Activated T-helper 17 cell treated with anti-CD3 and anti-CD28 coated beads, Interleukin-2, amount 50 U/mL, for 72 hours (primary cell): ENCODE results near the gene NXF1. TPM values are rescaled to one million over a fixed set of nuclear protein-coding genes. Genes with fewer than 3 reads are reported as not detected.
A peak's percentile ranks its signal among the peaks of the same experiment; 100 is the strongest.

Source experiments
- ATAC-seq: fragments of 150-1000 bp; cut with Tn5 transposase; replicated peaks from 2 replicates; pipeline ENCODE4 v1.10.0; 2021; ENCODE audit warnings: mild to moderate bottlenecking, moderate library complexity
- H3K27ac Mint-ChIP-seq: one replicate; pipeline ENCODE4 v1.8.0; 2022; ENCODE audit warnings: mixed read lengths
- H3K27me3 Mint-ChIP-seq: one replicate; pipeline ENCODE4 v1.8.0; 2022; ENCODE audit warnings: mixed read lengths
- H3K36me3 Mint-ChIP-seq: one replicate; pipeline ENCODE4 v1.8.0; 2022; ENCODE audit warnings: low read depth, mild to moderate bottlenecking, mixed read lengths
- H3K4me1 Mint-ChIP-seq: one replicate; pipeline ENCODE4 v1.8.0; 2022; ENCODE audit warnings: mixed read lengths
- H3K4me3 Mint-ChIP-seq: one replicate; pipeline ENCODE4 v1.8.0; 2022; ENCODE audit warnings: mild to moderate bottlenecking, mixed read lengths
- H3K9me3 Mint-ChIP-seq: one replicate; pipeline ENCODE4 v1.8.0; 2022; ENCODE audit warnings: mixed read lengths
- total RNA-seq, 2 donors: library from RNA; stranded (reverse); gene quantifications; one replicate each; pipeline ENCODE4 v1.2.3, GENCODE V29; 2022

The NXF1 gene
- total RNA-seq, 2 donors from 2014 or later: 85.8 to 115 TPM

GRCh38 chr11:62810748-62811147, 5.5 kb upstream of the NXF1 start:
- H3K27ac Mint-ChIP-seq: peak overlapping the region; percentile 18
- no peaks in the 10 kb centered on the region for H3K27me3 Mint-ChIP-seq
- peaks cover 7% of the 10 kb centered on the region for H3K36me3 Mint-ChIP-seq
- H3K4me3 Mint-ChIP-seq: no peak overlapping the region
- ATAC-seq: no peak
- no peaks in the 10 kb centered on the region for H3K9me3 Mint-ChIP-seq
- peaks cover 7% of the 10 kb centered on the region for H3K4me1 Mint-ChIP-seq

- peaks cover 19% of the 10 kb centered on the region for H3K4me1 Mint-ChIP-seq
- ATAC-seq: no peak
- H3K27me3 Mint-ChIP-seq: no peaks in the 10 kb centered on the region
- H3K36me3 Mint-ChIP-seq: peaks cover 40% of the 10 kb centered on the region
- H3K4me3 Mint-ChIP-seq: peak overlapping the region; percentile 99
- peak overlapping the region; percentile 97 for H3K27ac Mint-ChIP-seq
- H3K9me3 Mint-ChIP-seq: no peaks in the 10 kb centered on the region
These were observed 1.4 kb upstream of the NXF1 start for GRCh38 chr11:62806611-62807121.

GRCh38 chr11:62805961-62806441, 761 bp upstream of the NXF1 start:
- peak overlapping the region; percentile 99 for H3K4me3 Mint-ChIP-seq
- ATAC-seq: peak; percentile 18
- peaks cover 46% of the 10 kb centered on the region for H3K36me3 Mint-ChIP-seq
- H3K27ac Mint-ChIP-seq: peak overlapping the region; percentile 97
- no peaks in the 10 kb centered on the region for H3K27me3 Mint-ChIP-seq
- H3K9me3 Mint-ChIP-seq: no peaks in the 10 kb centered on the region
- H3K4me1 Mint-ChIP-seq: peaks cover 19% of the 10 kb centered on the region

- Mint-ChIP-seq H3K9me3 (no peaks in the 10 kb centered on the region), H3K4me1 (peaks cover 19% of the 10 kb centered on the region), H3K4me3 (peak overlapping the region; percentile 99), H3K27me3 (no peaks in the 10 kb centered on the region), H3K36me3 (peaks cover 60% of the 10 kb centered on the region), H3K27ac (peak overlapping the region; percentile 97)
- ATAC-seq: peak; percentile 75
These were observed 747 bp downstream of the NXF1 start for GRCh38 chr11:62804310-62805075.

GRCh38 chr11:62801071-62801470, 4.2 kb downstream of the NXF1 start:
- ATAC-seq: no peak
- no peak overlapping the region for H3K4me3 Mint-ChIP-seq
- no peaks in the 10 kb centered on the region for H3K27me3 Mint-ChIP-seq
- peaks cover 94% of the 10 kb centered on the region for H3K36me3 Mint-ChIP-seq
- H3K27ac Mint-ChIP-seq: peak overlapping the region; percentile 70
- H3K4me1 Mint-ChIP-seq: peaks cover 17% of the 10 kb centered on the region
- H3K9me3 Mint-ChIP-seq: no peaks in the 10 kb centered on the region

GRCh38 chr11:62799486-62799885, 5.8 kb downstream of the NXF1 start:
- no peak for ATAC-seq
- no peak overlapping the region for H3K4me3 Mint-ChIP-seq
- peak overlapping the region; percentile 67 for H3K27ac Mint-ChIP-seq
- no peaks in the 10 kb centered on the region for H3K27me3 Mint-ChIP-seq
- H3K4me1 Mint-ChIP-seq: peaks cover 18% of the 10 kb centered on the region
- H3K9me3 Mint-ChIP-seq: no peaks in the 10 kb centered on the region
- H3K36me3 Mint-ChIP-seq: peaks cover 99% of the 10 kb centered on the region

GRCh38 chr11:62796281-62796680, 9.0 kb downstream of the NXF1 start:
- Mint-ChIP-seq H3K4me3 (no peak overlapping the region), H3K36me3 (peaks cover 98% of the 10 kb centered on the region), H3K9me3 (no peaks in the 10 kb centered on the region), H3K27ac (no peak overlapping the region), H3K4me1 (peaks cover 19% of the 10 kb centered on the region), H3K27me3 (no peaks in the 10 kb centered on the region)
- no peak for ATAC-seq

- peak overlapping the region; percentile 36 for H3K27ac Mint-ChIP-seq
- no peaks in the 10 kb centered on the region for H3K9me3 Mint-ChIP-seq
- H3K36me3 Mint-ChIP-seq: peaks cover 99% of the 10 kb centered on the region
These were observed 11.0 kb downstream of the NXF1 start for GRCh38 chr11:62794201-62794775.

GRCh38 chr11:62792202-62792575, 13.1 kb downstream of the NXF1 start:
- Mint-ChIP-seq H3K27me3 (no peaks in the 10 kb centered on the region), H3K27ac (peak overlapping the region; percentile 93), H3K4me1 (peaks cover 36% of the 10 kb centered on the region), H3K4me3 (peak overlapping the region; percentile 86), H3K9me3 (no peaks in the 10 kb centered on the region), H3K36me3 (peaks cover 95% of the 10 kb centered on the region)
- peak; percentile 18 for ATAC-seq

More at GRCh38 chr11:62794201-62794775, 11.0 kb downstream of the NXF1 start:
- Mint-ChIP-seq H3K4me3 (peak overlapping the region; percentile 10), H3K27me3 (no peaks in the 10 kb centered on the region), H3K4me1 (peaks cover 34% of the 10 kb centered on the region)
- no peak for ATAC-seq

- Mint-ChIP-seq H3K9me3 (no peaks in the 10 kb centered on the region), H3K27me3 (no peaks in the 10 kb centered on the region)
These were observed 13.6 kb downstream of the NXF1 start, which contains the start of gene TMEM223 for GRCh38 chr11:62791501-62792201. Gene TMEM223 (minus strand): TSS chr11:62792006. CDS start chr11:62791994, 12 bp downstream.

GRCh38 chr11:62789576-62789975, 15.7 kb downstream of the NXF1 start:
- H3K4me3 Mint-ChIP-seq: peak overlapping the region; percentile 86
- H3K4me1 Mint-ChIP-seq: peaks cover 33% of the 10 kb centered on the region
- no peaks in the 10 kb centered on the region for H3K27me3 Mint-ChIP-seq
- H3K9me3 Mint-ChIP-seq: no peaks in the 10 kb centered on the region
- ATAC-seq: no peak
- peaks cover 82% of the 10 kb centered on the region for H3K36me3 Mint-ChIP-seq
- peak overlapping the region; percentile 34 for H3K27ac Mint-ChIP-seq

More at GRCh38 chr11:62791501-62792201, 13.6 kb downstream of the NXF1 start, which contains the start of gene TMEM223:
- peaks cover 36% of the 10 kb centered on the region for H3K4me1 Mint-ChIP-seq
- H3K4me3 Mint-ChIP-seq: peak within 1 kb of the TSS; percentile 86
- H3K27ac Mint-ChIP-seq: peak within 1 kb of the TSS; percentile 93
- peaks cover 92% of the 10 kb centered on the region for H3K36me3 Mint-ChIP-seq
- ATAC-seq: peak; percentile 84

GRCh38 chr11:62788991-62789390, 16.2 kb downstream of the NXF1 start:
- Mint-ChIP-seq H3K4me1 (peaks cover 28% of the 10 kb centered on the region), H3K27me3 (no peaks in the 10 kb centered on the region), H3K36me3 (peaks cover 76% of the 10 kb centered on the region), H3K27ac (peak overlapping the region; percentile 34), H3K9me3 (no peaks in the 10 kb centered on the region), H3K4me3 (peak overlapping the region; percentile 86)
- ATAC-seq: no peak

GRCh38 chr11:62787005-62787759, 18.1 kb downstream of the NXF1 start, which contains the start of gene TMEM179B:
Gene TMEM179B (plus strand): TSS chr11:62787402. CDS start chr11:62787432, 30 bp downstream.
- Mint-ChIP-seq H3K9me3 (no peaks in the 10 kb centered on the region), H3K4me3 (peak within 1 kb of the TSS; percentile 86), H3K27ac (peak within 1 kb of the TSS; percentile 86), H3K36me3 (peaks cover 69% of the 10 kb centered on the region), H3K27me3 (no peaks in the 10 kb centered on the region), H3K4me1 (peaks cover 22% of the 10 kb centered on the region)
- peak; percentile 82 for ATAC-seq
